H1 (cell line): Measurements from ENCODE around the gene CWF19L1. TPM values are rescaled to one million over a fixed set of nuclear protein-coding genes. Genes with fewer than 3 reads are reported as not detected.

Experiments
- CTCF ChIA-PET: fragments of 300-600 bp; sonication (Branson Sonifier 250); formaldehyde crosslinking; loops from one replicate; lab custom pipeline; 2021; ENCODE audit not compliant: partially characterized antibody; lab: Charles Lee
- POLR2A ChIA-PET: fragments of 300-600 bp; sonication (Branson Sonifier 250); formaldehyde crosslinking; loops from one replicate; lab custom pipeline; 2021; ENCODE audit warnings: inconsistent platforms; ENCODE audit not compliant: partially characterized antibody; lab: Charles Lee
- DNase-seq, 2 experiments: peaks; one replicate each; pipeline versions ENCODE4 v3.0.0 to v3.0.0-alpha.2; 2010 to 2022; ENCODE audit warnings: low spot score in 2 of 2, low read depth in 1 of 2, mixed read lengths in 1 of 2
- FAIRE-seq: peaks from 2 replicates; lab custom pipeline; 2011; peaks lifted over from hg19 to GRCh38; lab: Jason Lieb, UNC
- H2AFZ ChIP-seq: 2 replicates; pipeline ENCODE4 v1.8.1; 2012; ENCODE audit warnings: low read length, inconsistent platforms
- H2AK5ac ChIP-seq: 2 replicates; pipeline ENCODE4 v1.6.1; 2013; ENCODE audit warnings: low read depth, low read length
- H2BK120ac ChIP-seq: replicated peaks from 2 replicates; pipeline ENCODE3; 2013; ENCODE audit warnings: low read depth, low read length, inconsistent platforms
- H2BK12ac ChIP-seq: 2 replicates; pipeline ENCODE4 v1.6.1; 2013; ENCODE audit warnings: low read depth, low read length
- H2BK15ac ChIP-seq: 2 replicates; pipeline ENCODE4 v1.6.1; 2013; ENCODE audit warnings: low read length
- H2BK20ac ChIP-seq: 2 replicates; pipeline ENCODE4 v1.6.1; 2013; ENCODE audit warnings: low read length
- H2BK5ac ChIP-seq: 2 replicates; pipeline ENCODE4 v1.6.1; 2013; ENCODE audit warnings: low read depth, low read length
- H3K14ac ChIP-seq: 2 replicates; pipeline ENCODE4 v1.6.1; 2013; ENCODE audit warnings: inconsistent platforms; ENCODE audit not compliant: insufficient read length
- H3K18ac ChIP-seq: 2 replicates; pipeline ENCODE4 v1.6.1; 2013; ENCODE audit warnings: low read length; ENCODE audit errors: extremely low read depth
- H3K23ac ChIP-seq: 2 replicates; pipeline ENCODE4 v1.6.1; 2013; ENCODE audit warnings: inconsistent platforms; ENCODE audit not compliant: insufficient read length
- H3K23me2 ChIP-seq: 2 replicates; pipeline ENCODE4 v1.6.1; 2013; ENCODE audit warnings: low read depth, low read length
- H3K27ac ChIP-seq: 2 replicates; pipeline ENCODE4 v1.6.1; 2011; ENCODE audit warnings: low read depth, low read length, inconsistent platforms
- H3K27me3 ChIP-seq, 4 experiments: replicated peaks in 1 of 4; 1 replicate in 1 of 4; 2 replicates in 3 of 4; pipeline versions ENCODE4 v1.6.1 to v1.8.1; 2011 to 2013; ENCODE audit warnings: low read length in 3 of 4, mild to moderate bottlenecking in 3 of 4, inconsistent platforms in 2 of 4, mixed read lengths in 2 of 4, moderate library complexity in 1 of 4; ENCODE audit not compliant: control insufficient read depth in 3 of 4, insufficient read depth in 3 of 4; ENCODE audit errors: extremely low read depth in 1 of 4
- H3K36me3 ChIP-seq, 4 experiments: 2 replicates each; pipeline versions ENCODE4 v1.6.1 to v1.8.1; 2011 to 2013; ENCODE audit warnings: mild to moderate bottlenecking in 4 of 4, low read length in 3 of 4, moderate library complexity in 2 of 4, control low read depth in 1 of 4, inconsistent platforms in 1 of 4; ENCODE audit not compliant: insufficient read depth in 4 of 4, control insufficient read depth in 2 of 4
- H3K4ac ChIP-seq: replicated peaks from 2 replicates; pipeline ENCODE3; 2013; ENCODE audit warnings: low read length, low read depth, mixed read lengths, inconsistent platforms; ENCODE audit not compliant: insufficient read length
- H3K4me1 ChIP-seq, 4 experiments: replicated peaks in 1 of 4; 1 replicate in 1 of 4; 2 replicates in 3 of 4; pipeline versions ENCODE4 v1.6.1 to v1.8.1; 2011 to 2013; ENCODE audit warnings: low read length in 3 of 4, inconsistent platforms in 2 of 4, mixed read lengths in 1 of 4; ENCODE audit not compliant: insufficient read depth in 4 of 4, control insufficient read depth in 3 of 4
- H3K4me2 ChIP-seq, 2 experiments: 2 replicates each; pipeline versions ENCODE4 v1.6.1 to v1.8.1; 2011 to 2013; ENCODE audit warnings: low read depth in 2 of 2, low read length in 2 of 2, control low read depth in 1 of 2, inconsistent platforms in 1 of 2, mild to moderate bottlenecking in 1 of 2; ENCODE audit not compliant: insufficient read depth in 1 of 2
- H3K4me3 ChIP-seq, 4 experiments: fragments of 200-600, 300-600 bp in 1 of 4; sonication (generic), shearing (Covaris generic), sonication (Bioruptor Twin) in 1 of 4; 2 replicates each; pipeline versions ENCODE4 v1.5.1 to v1.8.1; 2011 to 2016; ENCODE audit warnings: low read length in 4 of 4, low read depth in 3 of 4, control low read depth in 2 of 4, inconsistent platforms in 2 of 4, mild to moderate bottlenecking in 2 of 4, mixed read lengths in 1 of 4, moderate library complexity in 1 of 4; ENCODE audit not compliant: insufficient read depth in 2 of 4; ENCODE audit errors: extremely low read depth in 1 of 4
- H3K56ac ChIP-seq: replicated peaks from 2 replicates; pipeline ENCODE3; 2013; ENCODE audit warnings: low read depth, mild to moderate bottlenecking, mixed read lengths, low read length, inconsistent platforms; ENCODE audit not compliant: insufficient read length
- H3K79me1 ChIP-seq: 2 replicates; pipeline ENCODE4 v1.6.1; 2013; ENCODE audit warnings: low read depth, low read length, control low read depth
- H3K79me2 ChIP-seq, 2 experiments: 2 replicates each; pipeline versions ENCODE4 v1.6.1 to v1.8.1; 2012 to 2013; ENCODE audit warnings: low read length in 2 of 2, mild to moderate bottlenecking in 2 of 2, inconsistent platforms in 1 of 2; ENCODE audit not compliant: insufficient read depth in 2 of 2, control insufficient read depth in 1 of 2
- H3K9ac ChIP-seq, 4 experiments: replicated peaks in 1 of 4; 1 replicate in 1 of 4; 2 replicates in 3 of 4; pipeline versions ENCODE4 v1.6.1 to v1.8.1; 2011 to 2013; ENCODE audit warnings: low read depth in 3 of 4, low read length in 3 of 4, control low read depth in 2 of 4, mild to moderate bottlenecking in 2 of 4, moderate library complexity in 2 of 4, inconsistent platforms in 1 of 4; ENCODE audit errors: extremely low read depth in 1 of 4
- H3K9me3 ChIP-seq, 2 experiments: 2 replicates each; pipeline versions ENCODE4 v1.6.1 to v1.8.1; 2012 to 2013; ENCODE audit warnings: mild to moderate bottlenecking in 2 of 2, moderate library complexity in 2 of 2, control low read depth in 1 of 2, inconsistent platforms in 1 of 2, low read depth in 1 of 2, low read length in 1 of 2, mixed read lengths in 1 of 2; ENCODE audit not compliant: insufficient read depth in 2 of 2
- H4K20me1 ChIP-seq, 2 experiments: replicated peaks in 1 of 2; 2 replicates each; pipeline versions ENCODE3 to v1.8.1; 2011 to 2013; ENCODE audit warnings: inconsistent platforms in 2 of 2, low read length in 2 of 2, mild to moderate bottlenecking in 1 of 2; ENCODE audit not compliant: insufficient read depth in 2 of 2, control insufficient read depth in 1 of 2
- H4K5ac ChIP-seq: 2 replicates; pipeline ENCODE4 v1.6.1; 2013; ENCODE audit warnings: low read length, low read depth, mixed read lengths, inconsistent platforms; ENCODE audit not compliant: insufficient read length
- H4K8ac ChIP-seq: 2 replicates; pipeline ENCODE4 v1.8.0; 2013; ENCODE audit warnings: mild to moderate bottlenecking, moderate library complexity, low read length, inconsistent platforms; ENCODE audit not compliant: insufficient read depth; ENCODE audit errors: extremely low read depth
- H4K91ac ChIP-seq: replicated peaks from 2 replicates; pipeline ENCODE3; 2013; ENCODE audit warnings: low read length, mixed read lengths, inconsistent platforms; ENCODE audit not compliant: insufficient read length
- BACH1 ChIP-seq: IDR thresholded peaks from 2 replicates; pipeline ENCODE4 v1.6.1; 2012; ENCODE audit warnings: low read length, improper control_type of control experiment
- CREB1 ChIP-seq: IDR thresholded peaks from 2 replicates; pipeline ENCODE4 v1.6.1; 2012; ENCODE audit warnings: inconsistent platforms
- GTF2F1 ChIP-seq: IDR thresholded peaks from 2 replicates; pipeline ENCODE4 v1.6.1; 2012; ENCODE audit warnings: low read depth, low read length, improper control_type of control experiment, borderline replicate concordance
- KDM4A ChIP-seq: IDR thresholded peaks from one replicate; pipeline ENCODE4 v1.7.1; 2012; ENCODE audit warnings: low read depth, mild to moderate bottlenecking, moderate library complexity, low read length, inconsistent platforms; ENCODE audit not compliant: severe bottlenecking
- POLR2A ChIP-seq, 2 experiments: IDR thresholded peaks; 1 replicate in 1 of 2; 2 replicates in 1 of 2; pipeline ENCODE4 v1.6.1; 2011; ENCODE audit warnings: low read depth in 2 of 2, low read length in 2 of 2, mild to moderate bottlenecking in 2 of 2; ENCODE audit errors: control extremely low read depth in 1 of 2
- SIX5 ChIP-seq: IDR thresholded peaks from 2 replicates; pipeline ENCODE4 v1.6.1; 2011; ENCODE audit warnings: mild to moderate bottlenecking, low read depth, low read length
- SP2 ChIP-seq: IDR thresholded peaks from 2 replicates; pipeline ENCODE4 v1.6.1; 2012; ENCODE audit warnings: mild to moderate bottlenecking, low read length, inconsistent platforms
- TAF1 ChIP-seq: IDR thresholded peaks from 2 replicates; pipeline ENCODE4 v1.6.1; 2011; ENCODE audit warnings: mild to moderate bottlenecking, low read depth, low read length
- WGBS, 2 experiments: shearing (Covaris generic) in 1 of 2; methylation state at CpG; one replicate each; pipeline versions ENCODE4 v1.1.6 to v1.1.7; 2013 to 2015; ENCODE audit warnings: low lambda C conversion rate in 2 of 2, mixed read lengths in 2 of 2, inconsistent platforms in 1 of 2, low coverage in 1 of 2, missing lambda C conversion rate in 1 of 2; ENCODE audit not compliant: insufficient replicate concordance in 2 of 2, insufficient coverage in 1 of 2, insufficient read length in 1 of 2; ENCODE audit errors: extremely low coverage in 1 of 2, missing lambda C conversion rate in 1 of 2; 5-methylcytosine and 5-hydroxymethylcytosine counted together
- long read RNA-seq, 2 experiments: library from RNA in 1 of 2; library from capped mRNA in 1 of 2; stranded (forward); transcript quantifications; one replicate each; pipeline ENCODE4 v2.0.0, GENCODE V29; 2021; ENCODE audit warnings: inconsistent platforms in 1 of 2
- polyA minus RNA-seq, 3 experiments: library from RNA; depleted of rRNA, polyadenylated mRNA; stranded (reverse); fragments of >200 nt; gene quantifications; 1 replicate in 2 of 3; 2 replicates in 1 of 3; pipeline ENCODE4 v1.2.3, GENCODE V29; 2011
- polyA plus RNA-seq, 7 experiments: library from polyadenylated mRNA; depleted of rRNA in 3 of 7; stranded (reverse) in 5 of 7; unstranded in 2 of 7; fragments of >200 nt in 5 of 7; fragments of 200-250 nt in 2 of 7; gene quantifications; 1 replicate in 5 of 7; 2 replicates in 1 of 7; 4 replicates in 1 of 7; pipeline versions ENCODE4 v1.2.1 to v1.2.3, GENCODE V29; 2011 to 2013; ENCODE audit warnings: missing spikeins in 2 of 7, mixed read lengths in 2 of 7
- total RNA-seq: library from RNA; stranded (reverse); fragmentation: NEBNext Ultra II Directional; extraction: Animal tissue kit (Norgen Biotek cat#: 25700); gene quantifications from 2 replicates; pipeline ENCODE4 v1.2.1, GENCODE V29; 2021

Gene CWF19L1
- total RNA-seq, result 29.9 and 30.1 TPM in 2 replicates
- polyA plus RNA-seq (2011; rRNA removed), result 8.2 and 11.1 TPM in 2 replicates
- 12.7 TPM for polyA plus RNA-seq (2011; cell fraction: cytosol; rRNA removed)
- polyA plus RNA-seq (2011; cell fraction: nucleus; rRNA removed), result 14.4 TPM
- 19.3 to 26.5 TPM (median 21.4 TPM) in 4 replicates for polyA plus RNA-seq (2012, experiment 1 of 2)
- 20.6 TPM for polyA plus RNA-seq (2012, experiment 2 of 2)
- 19.0 TPM for polyA plus RNA-seq (2013, experiment 1 of 2)
- polyA plus RNA-seq (2013, experiment 2 of 2), result 17.6 TPM
- 26.9 and 32.7 TPM in 2 replicates for polyA minus RNA-seq (2011; rRNA and poly(A)+ RNA removed)
- 12.6 TPM for polyA minus RNA-seq (2011; cell fraction: cytosol; rRNA and poly(A)+ RNA removed)
- 13.0 TPM for polyA minus RNA-seq (2011; cell fraction: nucleus; rRNA and poly(A)+ RNA removed)
- long read RNA-seq, experiment 1, partial matches to known transcripts, result 2 of 10 reads
- long read RNA-seq, experiment 1, other reads (novel, unspliced or antisense), result 8 of 10 reads
- long read RNA-seq, experiment 2, partial matches to known transcripts, result 0 of 4 reads
- long read RNA-seq, experiment 2, other reads (novel, unspliced or antisense), result 4 of 4 reads

- Histone ChIP-seq H4K91ac (no peak within 1 kb of the TSS), H3K79me2 (peaks cover 0 to 24% of the 10 kb centered on the region in 2 experiments; a peak in 2 of 4 replicates), H3K36me3 (no peaks in the 10 kb centered on the region), H2BK15ac (no peak within 1 kb of the TSS), H3K23me2 (peaks cover 4% of the 10 kb centered on the region; the same call in 1 of the 2 replicates), H4K20me1 (no peaks in the 10 kb centered on the region), H2BK12ac (peak within 1 kb of the TSS; percentile 80; the same call in 1 of the 2 replicates), H3K23ac (no peak within 1 kb of the TSS), H2BK5ac (peak within 1 kb of the TSS; percentile 88), H2BK20ac (no peak within 1 kb of the TSS), H3K4ac (no peak within 1 kb of the TSS), H3K14ac (no peak within 1 kb of the TSS), H2BK120ac (no peak within 1 kb of the TSS), H2AK5ac (no peak within 1 kb of the TSS), H2AFZ (peak within 1 kb of the TSS; percentile 99), H3K4me1 (peaks cover 0 to 3% (median 0%) of the 10 kb centered on the region in 4 experiments; a peak in 4 of 7 replicates), H3K4me3 (peak within 1 kb of the TSS; percentile 70 to 100 (median 99)), H3K18ac (no peak within 1 kb of the TSS; the same call in 1 of the 2 replicates), H3K27ac (peak within 1 kb of the TSS; percentile 86; the same call in 1 of the 2 replicates), H3K56ac (no peak within 1 kb of the TSS), H4K8ac (peak within 1 kb of the TSS; percentile 99; the same call in 1 of the 2 replicates), H4K5ac (peak within 1 kb of the TSS; percentile 77), H3K9me3 (no peaks in the 10 kb centered on the region), H3K27me3 (no peaks in the 10 kb centered on the region), H3K9ac (peak within 1 kb of the TSS; percentile 88 to 97 (median 94)), H3K4me2 (peak within 1 kb of the TSS; percentile 42 to 95), H3K79me1 (no peaks in the 10 kb centered on the region; the same call in 1 of the 2 replicates)
- peak; percentile 67 to 96 for DNase-seq
- POLR2A ChIA-PET, result interaction anchor here (0.7 to 1.3 kb wide), 7 partner anchors 8 to 107 kb away, joined by 3 to 9 read pairs (median 4); partner anchors contain the start of gene BLOC1S2
- CTCF ChIA-PET, result no interaction called here
- FAIRE-seq, result peak; percentile 75
- 8% methylated on average over 46 of the region's 49 CpGs; no CpG with 5 or more reads in 1 of the 2 experiments for WGBS, 2 experiments
- TF ChIP-seq POLR2A (IDR thresholded peaks at IDR 0.05; ENCODE audit: control extremely low read depth in 1 of 2, low read depth in 2 of 2, low read length in 2 of 2) (peak; percentile 50 to 87; a peak in 2 of 3 replicates), CREB1 (peak; percentile 97), TAF1 (peak; percentile 95), GTF2F1 (0 out of 2 replicates have a peak, but pooled peaks have one; percentile 43), SP2 (no peak), KDM4A (peak; percentile 100), SIX5 (no peak), BACH1 (no peak)
Measured at GRCh38 chr10:100267239-100268104, at the start of gene CWF19L1. Gene CWF19L1 (minus strand): TSS chr10:100267638. CDS start chr10:100267593, 45 bp downstream.
